Hindlimb muscle (tissue), 1 donor: ENCODE results near the gene CACNB3. TPM values are rescaled to one million over a fixed set of nuclear protein-coding genes. Genes with fewer than 3 reads are reported as not detected.

Experiments used
- DNase-seq: peaks from one replicate; pipeline ENCODE4 v3.0.0-alpha.2; 2013
- polyA plus RNA-seq: library from polyadenylated mRNA; unstranded; fragments of 120-200 nt; gene quantifications from one replicate; pipeline ENCODE4 v1.2.1, GENCODE V29; 2013; ENCODE audit not compliant: insufficient read length

Gene CACNB3
- polyA plus RNA-seq, 1 donor = 12.2 TPM

GRCh38 chr12:48788854-48789775, 29.2 kb upstream of the CACNB3 start, which contains the start of gene ADCY6:
Gene ADCY6 (minus strand): TSS chr12:48789089. CDS start chr12:48783434, 5,655 bp downstream.
- peak; percentile 83 for DNase-seq

DNA sequence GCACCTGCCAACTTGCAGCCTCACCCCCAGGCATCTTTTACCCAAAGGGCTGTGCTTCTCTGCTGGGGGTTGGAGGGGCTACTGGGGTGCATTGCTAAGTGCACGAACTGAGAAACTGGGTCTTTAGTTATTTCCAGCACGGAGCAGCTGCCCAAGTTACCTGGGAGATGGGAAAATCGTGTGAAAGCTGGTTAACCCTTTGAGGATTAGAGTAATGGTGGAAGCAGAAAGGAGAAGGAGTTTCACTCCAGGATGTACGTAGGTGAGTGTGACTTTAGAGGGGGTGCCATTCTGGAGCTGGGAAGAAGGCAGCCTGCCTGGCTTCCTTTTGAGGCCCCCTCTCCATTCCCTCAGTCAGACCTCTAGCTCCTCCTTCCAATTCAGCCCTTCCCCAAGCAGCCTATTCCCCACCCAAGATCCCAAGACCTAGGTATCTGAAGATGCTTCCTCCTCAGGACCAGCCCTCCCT, 28.4 kb upstream of the CACNB3 start:
- no peak for DNase-seq

- DNase-seq = no peak
These were observed 24.6 kb upstream of the CACNB3 start for GRCh38 chr12:48793696-48794095.

DNA sequence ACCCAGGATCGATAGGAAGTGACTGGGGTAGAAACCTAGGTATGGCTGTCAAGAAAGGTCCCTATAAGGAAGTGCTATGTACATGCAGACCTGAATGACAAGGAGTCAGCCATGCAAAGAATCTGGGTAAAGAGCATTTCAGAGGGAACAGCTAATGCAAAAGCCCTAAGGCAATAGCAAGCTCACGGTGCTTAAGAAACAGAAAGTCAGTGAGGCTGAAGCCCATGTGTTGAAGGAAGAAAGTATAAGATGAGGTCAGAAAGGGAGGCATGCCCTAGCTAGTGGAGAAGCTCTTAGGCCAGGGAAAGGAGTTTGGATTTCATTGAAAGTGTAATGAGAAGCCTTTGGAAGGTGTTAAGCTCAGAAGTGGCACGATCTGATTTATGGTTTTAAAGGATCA, 23.4 kb upstream of the CACNB3 start:
- no peak for DNase-seq

DNA sequence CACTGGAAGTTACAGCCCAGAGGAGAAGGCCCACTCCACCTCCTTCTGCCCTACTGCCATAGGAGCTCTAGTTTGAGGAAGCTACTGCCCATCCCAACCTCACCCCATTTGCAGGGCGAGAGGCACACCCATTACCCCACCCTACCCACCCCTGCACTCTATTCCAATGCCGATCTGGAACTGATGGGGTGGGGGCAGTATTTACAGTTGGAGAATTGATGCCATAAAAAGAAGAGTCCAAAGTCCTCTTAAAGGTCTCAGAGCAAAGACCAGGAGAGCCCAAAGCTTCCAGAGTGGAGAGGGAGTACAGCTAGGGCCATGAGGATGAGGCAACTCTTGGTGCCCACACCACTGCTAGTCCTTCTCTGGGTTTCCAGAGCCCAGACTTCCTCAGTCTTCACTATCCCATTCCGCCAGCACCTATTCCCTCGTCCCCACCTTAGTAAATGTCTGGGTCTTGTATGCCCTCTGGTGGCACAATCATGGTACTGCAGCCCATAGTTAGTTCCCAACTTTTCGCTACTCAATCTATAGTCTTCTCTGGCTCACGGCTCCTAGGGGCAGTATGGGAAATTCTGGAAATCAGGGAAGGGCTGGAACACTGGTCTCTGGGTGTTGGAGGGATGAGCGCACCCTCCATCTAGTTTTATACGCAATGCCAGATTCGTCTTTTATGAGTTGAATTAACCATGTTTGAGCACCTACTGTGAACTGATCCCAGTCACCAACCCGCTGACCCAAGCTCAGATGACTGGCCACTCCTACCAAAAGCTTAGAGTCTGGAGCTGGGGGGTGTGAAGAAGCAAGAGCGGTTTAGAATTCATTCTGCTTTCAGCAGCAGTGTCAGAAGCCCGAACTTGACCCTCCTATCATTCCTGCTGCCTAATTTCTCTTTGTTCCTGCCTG, 22.5 kb upstream of the CACNB3 start:
- peak; percentile 78 for DNase-seq

DNA sequence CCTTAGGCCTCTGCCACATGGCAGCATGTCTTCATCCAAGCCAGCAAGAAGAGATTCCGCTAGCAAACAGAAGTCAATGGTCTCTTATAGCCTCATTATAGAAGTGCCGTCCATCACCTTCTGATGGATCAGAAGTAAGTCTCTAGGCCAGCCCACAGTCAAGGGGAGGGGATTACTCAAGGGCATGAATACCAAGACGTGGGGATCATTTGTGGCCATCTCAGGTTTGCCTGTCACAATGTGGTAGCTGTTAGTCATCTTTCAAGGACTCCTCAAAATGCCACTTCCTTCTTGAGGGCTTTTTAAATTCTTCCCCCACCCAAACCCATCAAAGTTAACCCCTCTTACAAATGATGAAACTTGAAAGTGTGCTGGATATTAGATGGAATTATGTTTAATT, 21.3 kb upstream of the CACNB3 start:
- no peak for DNase-seq

DNA sequence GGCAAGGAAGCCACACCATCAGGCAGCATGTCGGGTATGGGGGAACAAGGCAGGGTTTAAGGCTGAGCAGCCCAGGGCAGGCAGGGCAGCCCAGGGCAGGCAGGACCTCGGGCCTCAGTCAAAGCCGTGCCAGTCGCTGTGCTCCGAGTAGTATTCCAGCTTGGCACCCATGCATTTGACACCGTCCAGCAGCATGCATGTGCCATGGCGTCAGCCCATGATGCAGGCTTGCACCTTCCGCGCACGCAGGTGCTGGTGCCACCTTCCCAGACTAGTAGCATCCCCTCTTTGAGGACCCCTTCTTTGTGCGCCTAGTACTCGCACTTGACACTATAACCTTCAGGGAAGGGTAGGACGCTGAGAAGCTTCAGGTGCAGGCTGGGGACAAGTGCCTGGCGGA, 17.8 kb upstream of the CACNB3 start:
- DNase-seq = no peak

- DNase-seq = no peak
These were observed 17.3 kb upstream of the CACNB3 start for GRCh38 chr12:48800971-48801370.

GRCh38 chr12:48803675-48804074, 14.6 kb upstream of the CACNB3 start:
- DNase-seq = no peak

DNA sequence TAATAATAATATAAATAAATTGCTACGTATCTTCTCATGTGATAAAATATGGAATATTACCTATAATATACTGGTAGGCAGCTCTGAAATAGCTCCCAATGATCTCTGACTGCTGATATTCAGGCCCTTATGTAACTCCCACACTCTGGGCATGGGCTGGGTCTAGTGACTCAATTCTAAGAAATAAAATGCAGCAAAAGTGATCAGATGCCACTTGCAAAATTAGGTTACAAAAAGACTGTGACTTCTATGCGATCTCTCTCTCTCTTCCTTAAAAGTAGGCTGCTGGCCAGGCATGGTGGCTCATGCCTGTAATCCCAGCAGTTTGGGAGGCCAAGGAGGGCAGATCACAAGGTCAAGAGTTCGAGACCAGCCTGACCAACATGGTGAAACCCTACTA, 10.3 kb upstream of the CACNB3 start:
- DNase-seq = no peak

GRCh38 chr12:48810903-48811431, 7.3 kb upstream of the CACNB3 start:
- DNase-seq = no peak

DNA sequence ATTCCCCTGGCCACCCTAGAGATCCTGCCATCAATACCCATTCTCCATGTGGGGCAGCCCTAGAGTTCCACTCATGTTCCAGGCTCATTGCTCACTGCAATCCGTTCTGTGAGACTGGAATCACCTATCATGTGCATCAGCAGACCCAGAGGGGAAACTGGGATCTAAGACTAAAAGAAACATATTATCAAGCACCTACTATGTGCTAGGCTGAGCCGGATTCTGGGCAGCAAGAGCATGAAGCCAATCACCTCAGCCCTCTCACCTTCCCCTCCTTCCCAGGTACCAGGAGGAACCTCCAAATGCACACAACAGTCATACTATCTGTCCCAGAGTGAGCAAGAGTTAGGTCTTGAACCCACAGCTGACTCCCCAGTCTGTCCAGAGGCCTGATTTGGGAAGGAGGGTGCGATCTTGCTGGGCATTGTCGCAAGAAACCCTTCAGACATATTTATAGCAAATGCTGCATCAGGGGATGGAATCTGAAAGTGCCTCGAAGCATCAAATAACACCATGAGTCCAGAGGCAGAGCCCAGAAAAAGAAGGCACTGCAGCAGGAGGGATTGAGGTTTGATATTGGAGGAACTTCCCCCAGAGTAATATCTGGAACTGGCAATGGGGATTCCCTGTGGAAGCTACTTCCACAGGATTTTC, 6.7 kb upstream of the CACNB3 start:
- DNase-seq = no peak

DNA sequence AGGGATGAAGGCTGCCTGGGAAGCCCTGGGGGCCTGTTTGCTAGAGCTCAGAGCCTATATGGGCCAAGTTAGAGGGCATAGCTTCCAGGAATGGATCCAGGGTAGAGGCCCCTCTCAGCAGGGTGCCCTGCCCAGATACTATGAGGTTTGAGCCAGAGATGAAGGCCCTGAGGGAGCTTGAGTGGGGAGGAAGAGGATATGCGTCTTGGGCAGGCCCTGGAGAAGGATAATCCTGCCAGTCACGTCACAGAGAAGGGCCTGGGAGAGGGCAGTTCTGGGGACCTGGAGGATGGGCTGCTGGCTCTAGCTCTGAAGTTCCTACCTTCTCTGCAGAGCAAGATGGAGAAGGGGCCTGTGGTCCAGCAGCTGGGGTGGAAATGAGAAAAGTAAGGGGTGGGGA, 5.9 kb upstream of the CACNB3 start:
- no peak for DNase-seq

- peak; percentile 36 for DNase-seq
These were observed 4.6 kb upstream of the CACNB3 start for GRCh38 chr12:48813465-48814261.

DNA sequence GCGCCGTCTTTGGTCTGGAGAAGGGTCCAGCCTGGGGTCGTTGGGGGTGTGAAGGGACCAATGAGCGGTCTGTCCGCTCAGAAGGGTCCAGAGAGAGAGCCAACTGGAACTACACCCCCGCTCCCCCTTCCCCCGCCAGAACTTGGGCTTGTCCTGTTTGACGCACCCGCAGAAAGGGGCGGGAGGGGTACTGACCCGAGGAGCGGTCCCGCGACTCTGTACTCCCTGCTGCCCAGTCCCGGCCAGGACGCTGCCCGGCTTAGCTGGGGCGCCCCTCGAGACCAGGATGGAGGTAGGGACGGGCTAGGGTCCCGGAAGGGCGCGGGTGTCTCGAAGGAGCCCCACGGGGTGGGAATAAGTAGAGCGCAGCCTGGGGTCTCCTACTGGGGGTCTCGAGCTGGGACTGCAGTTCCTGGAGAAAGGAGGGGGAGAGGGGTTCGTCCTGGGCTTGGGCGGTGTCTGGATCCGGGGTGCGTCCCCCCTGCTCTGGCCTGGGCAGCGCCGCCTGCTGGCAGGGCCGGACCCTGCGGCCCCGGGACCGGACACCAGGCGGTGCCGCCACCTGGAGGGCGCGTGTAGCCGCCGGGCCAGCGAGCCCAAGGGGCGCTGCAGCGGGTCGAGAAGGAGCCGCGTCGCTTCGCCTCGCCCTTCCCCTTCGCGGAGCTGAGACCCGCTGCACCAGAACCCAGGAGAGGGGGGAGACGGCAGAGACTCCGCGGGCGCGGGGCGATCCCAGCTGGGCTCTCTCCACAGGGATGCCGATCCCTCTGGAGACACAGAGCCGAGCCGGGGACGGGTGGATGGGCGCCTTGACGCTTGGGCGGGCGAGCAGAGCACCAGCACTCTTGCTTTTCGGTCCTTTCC, 3.8 kb upstream of the CACNB3 start:
- peak; percentile 79 for DNase-seq

DNA sequence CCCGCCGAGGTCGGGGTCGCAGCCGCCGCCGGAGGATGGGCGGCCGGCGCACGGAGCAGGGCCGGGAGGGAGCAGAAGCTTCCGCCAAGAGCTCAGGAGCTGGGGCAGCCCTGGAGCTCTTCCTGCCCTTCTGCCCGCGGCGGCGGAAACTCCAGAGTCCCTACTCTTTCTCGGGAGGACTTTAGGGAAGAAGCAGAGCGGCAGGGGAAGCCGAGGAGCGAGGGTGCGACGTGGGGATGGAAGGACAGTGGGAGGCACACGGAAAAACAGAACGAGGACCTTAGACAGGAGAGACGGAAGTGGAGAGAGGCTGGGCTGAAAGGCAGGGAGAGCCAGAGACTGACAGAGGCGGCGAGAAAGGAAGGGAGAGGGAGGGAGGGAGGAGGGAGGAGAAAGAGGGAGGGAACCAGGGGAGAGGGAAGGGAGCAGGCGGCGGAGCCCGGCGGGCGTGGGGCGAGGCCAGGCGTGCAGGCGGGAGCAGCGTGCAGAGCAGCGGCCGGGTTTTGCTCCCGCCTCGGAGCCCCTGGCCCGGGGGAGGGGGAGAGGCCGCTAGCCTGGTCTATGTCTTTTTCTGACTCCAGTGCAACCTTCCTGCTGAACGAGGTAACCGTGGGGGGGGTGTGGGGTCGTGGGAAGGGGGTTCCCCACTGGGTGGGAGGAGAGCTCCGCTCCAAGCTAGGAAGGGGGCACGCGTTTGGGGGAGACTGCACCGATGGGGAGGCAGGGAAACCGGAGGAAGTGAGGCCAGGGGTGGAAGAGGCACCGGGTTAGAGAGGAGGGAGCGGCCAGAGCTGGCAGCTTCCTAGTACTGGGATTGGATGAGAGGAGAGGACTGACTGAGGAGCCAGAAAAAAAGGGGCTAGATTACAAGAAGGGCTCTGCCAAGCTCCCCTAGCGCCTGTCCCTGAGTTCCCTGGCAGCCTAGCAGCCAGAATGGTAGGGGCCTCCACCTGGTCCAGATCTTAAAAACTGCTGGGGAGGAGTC, 2.9 kb upstream of the CACNB3 start:
- DNase-seq = peak; percentile 88

DNA sequence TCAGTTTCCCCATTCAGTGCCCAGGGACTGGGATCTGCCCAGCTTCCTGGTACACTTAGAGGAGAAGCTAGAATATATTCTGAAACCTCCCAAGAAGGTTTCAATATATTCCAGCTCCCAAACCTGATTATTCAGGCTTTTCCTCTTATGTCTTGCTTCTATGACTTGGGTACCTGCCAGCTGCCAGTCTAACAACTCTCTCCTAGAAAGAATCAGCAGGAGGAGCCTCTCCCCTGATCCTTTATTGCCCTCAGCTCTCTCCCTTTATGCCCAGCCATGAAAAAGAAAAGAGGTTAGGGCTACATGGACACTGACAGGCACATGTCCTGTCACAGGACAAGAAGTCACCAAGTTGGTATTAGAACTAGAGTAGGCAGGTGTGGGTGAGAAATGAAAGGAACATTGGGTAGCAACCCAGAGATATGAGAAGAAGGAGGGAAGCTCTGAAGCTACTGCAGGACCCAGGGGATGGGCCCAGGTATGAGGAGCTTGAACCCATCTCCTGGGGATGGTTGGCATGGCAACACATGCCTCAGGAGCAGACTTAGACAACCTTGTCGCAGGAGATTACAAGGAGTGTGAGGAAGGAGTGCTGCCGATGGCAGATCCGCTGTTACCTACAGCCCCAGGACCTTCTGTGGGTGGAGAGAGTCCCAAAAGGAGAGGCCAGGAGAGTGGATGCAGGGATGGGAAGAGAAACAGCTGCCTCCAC, 2.0 kb upstream of the CACNB3 start:
- no peak for DNase-seq

- no peak for DNase-seq
These were observed 715 bp downstream of the CACNB3 start for GRCh38 chr12:48818831-48819590.
